ENCODE results near the gene MYG1. TPM values are rescaled to one million over a fixed set of nuclear protein-coding genes. Genes with fewer than 3 reads are reported as not detected.
"Not testable (repeated sequence)": the region's sequence is repeated elsewhere in the genome, so short reads cannot be mapped to it uniquely, and the experiment has no call there.

Gene MYG1
- polyA plus RNA-seq, 1 donor, result 37.2 TPM

DNA sequence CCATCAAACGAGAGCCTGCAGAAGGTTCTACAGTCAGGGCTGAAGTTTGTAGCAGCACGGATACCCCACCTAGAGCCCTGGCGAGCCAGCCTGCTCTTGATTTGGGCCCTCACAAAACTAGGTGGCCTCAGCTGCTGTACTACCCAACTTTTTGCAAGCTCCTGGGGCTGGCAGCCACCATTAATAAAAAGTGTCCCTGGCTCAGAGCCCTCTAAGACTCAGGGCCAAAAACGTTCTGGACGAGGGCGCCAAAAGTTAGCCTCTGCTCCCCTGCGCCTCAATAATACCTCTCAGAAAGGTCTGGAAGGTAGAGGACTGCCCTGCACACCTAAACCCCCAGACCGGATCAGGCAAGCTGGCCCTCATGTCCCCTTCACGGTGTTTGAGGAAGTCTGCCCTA, 13.0 kb upstream of the MYG1 start:
- no peak for DNase-seq (ENCODE audit: low read depth)

GRCh38 chr12:53287741-53288216, 11.7 kb upstream of the MYG1 start:
- no peak for DNase-seq (ENCODE audit: low read depth)

DNA sequence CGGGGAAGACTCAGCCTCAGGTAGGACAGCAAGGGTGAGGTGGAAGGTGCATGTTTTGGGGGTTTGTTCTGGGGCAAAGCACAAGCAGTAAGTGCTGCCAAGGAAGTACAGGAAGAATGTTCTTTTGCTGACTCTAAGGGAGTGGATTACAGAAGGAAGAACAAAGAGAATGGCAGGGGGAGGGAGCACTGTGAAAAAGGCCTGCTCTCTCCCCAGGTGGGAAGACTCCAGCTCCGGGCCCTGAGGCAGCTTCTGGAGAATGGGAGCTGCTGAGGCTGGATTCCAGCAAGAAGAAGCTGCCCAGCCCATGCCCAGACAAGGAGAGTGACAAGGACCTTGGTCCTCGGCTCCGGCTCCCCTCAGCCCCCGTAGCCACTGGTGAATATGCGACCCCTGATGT, 11.2 kb upstream of the MYG1 start:
- no peak for DNase-seq (ENCODE audit: low read depth)

DNA sequence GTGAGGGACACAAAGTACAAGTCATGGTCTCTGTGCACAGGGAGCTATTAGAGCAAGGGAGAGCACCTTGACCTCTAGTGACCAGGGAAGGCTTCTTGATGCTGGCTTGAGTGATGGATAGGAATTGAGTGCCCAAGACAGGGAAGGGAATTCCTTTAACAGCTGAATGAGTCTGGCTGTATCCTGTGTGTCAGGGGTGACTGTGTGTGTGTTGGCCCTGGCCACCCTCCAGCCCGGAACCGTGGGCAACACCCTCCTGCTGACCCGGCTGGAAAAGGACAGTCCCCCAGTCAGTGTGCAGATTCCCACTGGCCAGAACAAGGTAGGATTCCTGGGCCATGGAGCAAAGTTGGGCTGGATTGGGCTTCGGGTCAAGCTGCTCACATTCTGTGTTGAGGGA, 9.6 kb upstream of the MYG1 start:
- no peak for DNase-seq (ENCODE audit: low read depth)

- no peak for DNase-seq (ENCODE audit: low read depth)
Observed at GRCh38 chr12:53290661-53291060, 8.8 kb upstream of the MYG1 start.

GRCh38 chr12:53292426-53292825, 7.1 kb upstream of the MYG1 start:
- DNase-seq (ENCODE audit: low read depth), result no peak

GRCh38 chr12:53295070-53295890, 4.2 kb upstream of the MYG1 start, which contains the start of gene PFDN5:
Gene PFDN5 (plus strand): TSS chr12:53295542. CDS start chr12:53295568, 26 bp downstream.
- DNase-seq (ENCODE audit: low read depth), result peak; percentile 88

DNA sequence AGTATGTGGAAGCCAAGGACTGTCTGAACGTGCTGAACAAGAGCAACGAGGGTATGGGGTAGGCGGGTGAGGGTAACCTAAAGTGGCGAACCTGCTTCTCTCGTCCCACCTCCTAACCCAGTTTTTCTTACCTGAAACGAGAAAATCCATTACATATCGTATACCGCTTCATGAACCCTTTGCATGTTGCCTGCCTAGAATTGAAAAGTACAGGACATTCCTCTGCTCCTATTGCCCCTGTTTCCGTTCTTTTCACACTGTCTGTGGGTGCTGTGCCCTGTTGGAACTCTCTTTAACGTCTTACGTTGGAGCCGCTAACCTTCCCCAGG, 3.6 kb upstream of the MYG1 start:
- DNase-seq (ENCODE audit: low read depth), result no peak

- DNase-seq (ENCODE audit: low read depth), result not testable (repeated sequence)
Observed at GRCh38 chr12:53297106-53297505, 2.4 kb upstream of the MYG1 start.

- no peak for DNase-seq (ENCODE audit: low read depth)
Observed at GRCh38 chr12:53298164-53298563, 1.3 kb upstream of the MYG1 start.

GRCh38 chr12:53299101-53299453, 418 bp upstream of the MYG1 start:
- DNase-seq (ENCODE audit: low read depth), result no peak

DNA sequence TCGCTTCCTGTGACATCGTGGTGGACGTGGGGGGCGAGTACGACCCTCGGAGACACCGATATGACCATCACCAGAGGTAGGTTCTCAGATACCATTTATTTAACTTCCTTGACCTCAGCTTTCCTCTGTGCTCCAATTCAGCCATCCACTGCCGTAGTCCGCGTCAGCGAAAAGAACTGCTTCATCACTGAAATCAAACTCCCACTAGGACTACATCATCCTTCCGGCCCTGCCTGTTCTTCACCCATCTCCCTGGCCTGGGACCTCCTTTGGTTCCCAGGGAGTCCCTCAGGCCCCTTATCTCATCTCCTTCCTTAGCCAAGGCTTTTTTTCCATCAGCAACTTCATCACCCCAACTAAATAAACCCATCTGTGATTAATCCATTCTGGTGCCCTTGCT, 692 bp downstream of the MYG1 start:
- no peak for DNase-seq (ENCODE audit: low read depth)

DNA sequence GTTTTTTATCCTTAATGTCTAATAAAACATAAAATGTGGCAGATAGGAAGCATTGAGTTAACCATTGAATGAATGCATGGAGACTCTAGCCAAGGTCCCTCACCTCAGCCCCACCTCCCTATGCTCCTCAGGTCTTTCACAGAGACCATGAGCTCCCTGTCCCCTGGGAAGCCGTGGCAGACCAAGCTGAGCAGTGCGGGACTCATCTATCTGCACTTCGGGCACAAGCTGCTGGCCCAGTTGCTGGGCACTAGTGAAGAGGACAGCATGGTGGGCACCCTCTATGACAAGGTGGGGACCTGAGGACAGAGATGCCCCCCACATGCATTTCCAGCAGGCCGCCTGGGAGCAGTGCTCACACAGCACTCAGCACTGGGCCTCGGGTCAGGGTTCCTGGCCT, 3.4 kb downstream of the MYG1 start:
- DNase-seq (ENCODE audit: low read depth), result no peak

DNA sequence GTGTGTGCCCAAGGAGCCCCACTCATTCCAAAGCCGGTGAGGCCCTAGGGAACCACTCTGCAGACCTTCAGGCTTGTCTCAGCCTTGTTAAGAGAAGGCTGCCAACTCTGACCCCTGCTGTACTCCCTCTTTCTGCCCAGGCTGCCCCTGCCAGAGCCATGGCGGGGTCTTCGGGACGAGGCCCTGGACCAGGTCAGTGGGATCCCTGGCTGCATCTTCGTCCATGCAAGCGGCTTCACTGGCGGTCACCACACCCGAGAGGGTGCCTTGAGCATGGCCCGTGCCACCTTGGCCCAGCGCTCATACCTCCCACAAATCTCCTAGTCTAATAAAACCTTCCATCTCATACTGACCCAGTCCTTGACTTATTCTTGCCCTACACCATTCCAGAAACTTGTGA, 7.3 kb downstream of the MYG1 start:
- DNase-seq (ENCODE audit: low read depth), result no peak

- DNase-seq (ENCODE audit: low read depth), result no peak
Observed at GRCh38 chr12:53308276-53308675, 8.8 kb downstream of the MYG1 start.

GRCh38 chr12:53313996-53314395, 14.5 kb downstream of the MYG1 start:
- no peak for DNase-seq (ENCODE audit: low read depth)

- DNase-seq (ENCODE audit: low read depth), result no peak
Observed at GRCh38 chr12:53320352-53321195, 21.1 kb downstream of the MYG1 start.

DNA sequence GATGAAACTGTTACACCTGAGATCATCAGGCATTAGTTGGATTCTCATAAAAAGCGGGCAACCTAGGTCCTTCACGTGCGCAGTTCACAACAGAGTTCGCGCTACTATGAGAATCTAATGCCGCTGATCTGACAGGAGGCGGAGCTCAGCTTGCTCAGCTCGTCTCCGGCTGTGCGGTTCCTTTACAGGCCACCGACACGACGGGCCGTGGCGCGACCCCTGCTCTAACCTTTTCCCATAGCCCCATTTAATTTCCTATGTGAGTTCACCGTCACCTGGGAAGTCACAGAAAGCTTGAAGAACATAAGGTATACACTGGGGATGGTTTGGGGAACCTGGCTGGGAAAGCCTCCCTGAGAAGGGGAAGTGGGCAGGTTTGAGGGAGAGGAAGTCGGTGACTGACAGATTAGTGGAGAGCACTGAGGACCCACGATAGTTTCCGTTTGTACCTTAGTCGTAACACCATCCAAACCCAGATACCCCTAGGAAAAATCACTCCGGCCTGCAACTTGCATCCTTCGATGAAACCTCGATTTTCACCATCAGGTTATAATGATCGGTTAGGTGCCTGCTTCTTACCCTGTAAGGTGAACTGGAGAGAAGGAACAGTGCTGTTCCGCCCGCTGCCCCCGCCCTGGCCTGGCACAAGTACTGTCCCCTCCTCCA, 24.8 kb downstream of the MYG1 start:
- DNase-seq (ENCODE audit: low read depth), result no peak

GRCh38 chr12:53324779-53325510, 25.4 kb downstream of the MYG1 start:
- DNase-seq (ENCODE audit: low read depth), result peak; percentile 72

DNA sequence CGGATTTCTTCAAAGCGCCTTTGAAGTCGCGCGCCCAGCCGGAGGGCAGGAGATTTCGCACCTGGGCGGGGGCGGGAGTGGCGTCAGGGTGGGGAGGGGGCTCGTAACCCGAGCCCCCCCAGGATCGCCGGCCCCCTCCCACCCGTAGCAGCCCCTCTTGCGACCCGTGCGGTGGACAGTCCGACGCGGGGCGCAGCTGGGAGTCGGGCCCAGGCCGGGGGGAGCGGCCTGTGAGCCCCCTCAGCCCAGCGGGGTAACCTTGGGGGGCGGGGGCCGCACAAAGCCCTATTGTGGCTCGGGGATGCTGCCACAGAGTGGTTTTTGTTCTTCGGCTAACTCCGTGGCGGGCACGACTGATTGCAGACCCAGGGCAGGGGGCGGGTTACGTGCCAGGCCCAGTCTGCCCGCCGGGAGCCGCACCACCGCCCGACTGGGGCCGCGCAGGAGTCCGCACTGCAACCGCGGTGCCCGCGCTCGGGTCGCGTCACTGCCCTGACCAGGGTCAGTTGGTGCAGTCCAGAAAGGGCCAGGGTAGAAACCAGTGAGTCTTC, 26.1 kb downstream of the MYG1 start:
- DNase-seq (ENCODE audit: low read depth), result no peak

- DNase-seq (ENCODE audit: low read depth), result no peak
Observed at GRCh38 chr12:53326460-53327185, 27.1 kb downstream of the MYG1 start.
